Measurements from ENCODE around the gene MEN1.

The MEN1 gene

GRCh38 chr11:64801158-64801464 is 9.2 kb downstream of the MEN1 start:
- FAIRE-seq: no peak

- FAIRE-seq: no peak
Measured at GRCh38 chr11:64800303-64801157, 9.8 kb downstream of the MEN1 start.

GRCh38 chr11:64799623-64800302 is 10.6 kb downstream of the MEN1 start:
- no peak for FAIRE-seq

- FAIRE-seq: no peak
Measured at GRCh38 chr11:64799256-64799622, 11.1 kb downstream of the MEN1 start.

- FAIRE-seq: no peak
Measured at GRCh38 chr11:64796757-64797541, 13.4 kb downstream of the MEN1 start.

GRCh38 chr11:64796047-64796756 is 14.1 kb downstream of the MEN1 start:
- FAIRE-seq: no peak

- FAIRE-seq: no peak
Measured at GRCh38 chr11:64794526-64794925, 15.8 kb downstream of the MEN1 start.

GRCh38 chr11:64793271-64794160 is 16.8 kb downstream of the MEN1 start:
- no peak for FAIRE-seq

- no peak for FAIRE-seq
Measured at GRCh38 chr11:64792482-64792881, 17.9 kb downstream of the MEN1 start.

GRCh38 chr11:64791781-64792291 is 18.5 kb downstream of the MEN1 start:
- no peak for FAIRE-seq

- no peak for FAIRE-seq
Measured at GRCh38 chr11:64790205-64791095, 19.9 kb downstream of the MEN1 start.

- no peak for FAIRE-seq
Measured at GRCh38 chr11:64789331-64790204, 20.8 kb downstream of the MEN1 start.

- no peak for FAIRE-seq
Measured at GRCh38 chr11:64788321-64789215, 21.8 kb downstream of the MEN1 start.

GRCh38 chr11:64787526-64788320 is 22.6 kb downstream of the MEN1 start:
- no peak for FAIRE-seq

- FAIRE-seq: no peak
Measured at GRCh38 chr11:64786308-64786707, 24.0 kb downstream of the MEN1 start.

GRCh38 chr11:64784813-64785581 is 25.4 kb downstream of the MEN1 start:
- FAIRE-seq: no peak

Data from A204.1 (cell line).